Heart left ventricle (tissue), 16 donors: Measurements from ENCODE around the gene P3R3URF. TPM values are rescaled to one million over a fixed set of nuclear protein-coding genes. Genes with fewer than 3 reads are reported as not detected.

Experiments used
- ATAC-seq, 4 donors: fragments of 200-7000 bp; cut with Tn5 transposase; one replicate each; pipeline ENCODE4 v1.9.1; 2020 to 2022; ENCODE audit warnings: moderate library complexity in 4 of 4, mild to moderate bottlenecking in 3 of 4, moderate number of reproducible peaks in 1 of 4
- DNase-seq, 5 donors: peaks; one replicate each; pipeline ENCODE4 v3.0.0-alpha.2; 2020
- H3K27ac ChIP-seq, 12 donors: fragments of 200-600 bp; sonication (generic) in 4 of 12; one replicate each; pipeline versions ENCODE4 v1.5.0 to v1.8.0; 2016 to 2022; ENCODE audit warnings: mild to moderate bottlenecking in 2 of 12
- H3K27me3 ChIP-seq, 9 donors: fragments of 200-600 bp; sonication (generic) in 2 of 9; one replicate each; pipeline versions ENCODE4 v1.5.1 to v1.8.0; 2016 to 2022; ENCODE audit warnings: mild to moderate bottlenecking in 3 of 9
- H3K36me3 ChIP-seq, 9 donors: fragments of 200-600 bp; sonication (generic) in 2 of 9; one replicate each; pipeline versions ENCODE4 v1.5.0 to v1.8.0; 2018 to 2022; ENCODE audit warnings: mild to moderate bottlenecking in 2 of 9
- H3K4me1 ChIP-seq, 12 donors: fragments of 200-600 bp; sonication (generic) in 4 of 12; one replicate each; pipeline versions ENCODE4 v1.5.0 to v1.8.0; 2016 to 2022; ENCODE audit warnings: mild to moderate bottlenecking in 3 of 12
- H3K4me3 ChIP-seq, 12 donors: fragments of 200-600 bp; sonication (generic) in 4 of 12; one replicate each; pipeline versions ENCODE4 v1.5.0 to v1.8.0; 2017 to 2022; ENCODE audit warnings: mild to moderate bottlenecking in 9 of 12, moderate library complexity in 4 of 12
- H3K9me3 ChIP-seq, 12 donors: fragments of 200-600 bp; sonication (generic) in 4 of 12; one replicate each; pipeline versions ENCODE4 v1.5.0 to v1.8.0; 2016 to 2022; ENCODE audit warnings: mild to moderate bottlenecking in 1 of 12
- CTCF ChIP-seq, 12 donors: fragments of 200-600 bp; sonication (generic) in 4 of 12; IDR thresholded peaks; one replicate each; pipeline versions ENCODE4 v1.5.0 to v1.8.0; 2018 to 2022; ENCODE audit warnings: antibody characterized with exemption in 12 of 12, mild to moderate bottlenecking in 5 of 12
- POLR2A ChIP-seq, 2 donors: fragments of 450-650 bp; IDR thresholded peaks; one replicate each; pipeline ENCODE4 v1.6.1; 2017; ENCODE audit warnings: antibody characterized with exemption in 2 of 2, mild to moderate bottlenecking in 2 of 2, moderate library complexity in 2 of 2
- WGBS, 4 donors: extraction: QIAGEN DNeasy Blood & Tissue Kit in 2 of 4; methylation state at CpG; one replicate each; pipeline versions ENCODE4 v1.1.5 to v1.1.7; 2013 to 2018; 5-methylcytosine and 5-hydroxymethylcytosine counted together
- intact Hi-C, 10 donors: fragments of 100-400 bp; cut with DNase I; formaldehyde crosslinking; loops; one replicate each; pipeline versions ENCODE4 v1.11.1 to v1.14.2; 2022
- polyA plus RNA-seq, 2 donors: library from polyadenylated mRNA; stranded (reverse); fragments of 200-250 nt; gene quantifications; one replicate each; pipeline ENCODE4 v1.2.3, GENCODE V29; 2013
- total RNA-seq, 9 donors: library from RNA; depleted of rRNA in 2 of 9; stranded (reverse); fragments of >200 nt in 2 of 9; fragmentation: NEBNext Ultra II Directional in 3 of 9; extraction: Animal tissue kit (Norgen Biotek cat#: 25700) in 3 of 9; gene quantifications; one replicate each; pipeline versions ENCODE4 v1.1.0 to v1.2.4, GENCODE V29; 2016 to 2023
- donor health status: ischemic (EF 13 %, LVEDD 7.1; RV severe dilation, severe dysfunction).
- donor health status: healthy with polysubstance abuse.
- donor health status: DM: no; HTN: yes; CAD: no.
- donor health status: DM: no; HTN: no; CAD: no.
- donor health status: ischemic (EF 25% LVEDD 6.9; RV normal size, moderate dysfunction).
- donor health status: ischemic (EF 25% LVEDD 5.7; RV mildly dilated, moderate dysfunction).
- donor health status: healthy.
- donor health status: DM: yes; HTN: yes; CAD: no.
- donor health status: ischemic (EF 35%, LVEDD 5.7; RV mildly dilated, moderate dysfunction).
- donor health status: nonischemic (EF 11% LVEDD 7.7; RV severe dilation, severe dysfunction).
- donor health status: DM: yes; HTN: yes; CAD: no.
- donor health status: PGD.
- donor health status: ischemic (EF 29% LVEDD 5.4; RV normal size, mild dysfunction).
- donor health status: nonischemic (EF 23%, LVEDD 6.1; RV moderate dilation, normal function).

The P3R3URF gene
- total and polyA plus RNA-seq, 11 donors: not detected

- peaks cover 0 to 67% (median 57%) of the 10 kb centered on the region in 9 donors for H3K36me3 ChIP-seq
Observed at GRCh38 chr1:46194641-46195193, 18.4 kb upstream of the P3R3URF start.

GRCh38 chr1:46193984-46194570 is 17.8 kb upstream of the P3R3URF start:
- DNase-seq (no peak), ATAC-seq (no peak)
- Histone ChIP-seq H3K36me3 (peaks cover 0 to 74% (median 63%) of the 10 kb centered on the region in 9 donors), H3K9me3 (no peaks in the 10 kb centered on the region), H3K4me3 (no peak overlapping the region), H3K4me1 (peaks cover 2 to 45% (median 26%) of the 10 kb centered on the region in 12 donors), H3K27ac (peak overlapping the region in 6 of 12 donors; percentile 2 to 70 (median 44)), H3K27me3 (no peaks in the 10 kb centered on the region)
- WGBS, 4 donors: 87 to 100% (median 92%) methylated on average over 2 to 9 of the region's 9 CpGs
- intact Hi-C loops: no loop called here
- no peak for TF ChIP-seq POLR2A (IDR thresholded peaks at IDR 0.05)
- no peak for TF ChIP-seq CTCF (IDR thresholded peaks at IDR 0.05)

More at GRCh38 chr1:46194641-46195193, 18.4 kb upstream of the P3R3URF start:
- TF ChIP-seq POLR2A (IDR thresholded peaks at IDR 0.05) (no peak), CTCF (IDR thresholded peaks at IDR 0.05) (no peak)
- H3K27me3 ChIP-seq: no peaks in the 10 kb centered on the region
- H3K9me3 ChIP-seq: no peaks in the 10 kb centered on the region
- intact Hi-C loops: no loop called here
- H3K4me3 ChIP-seq: no peak overlapping the region
- H3K4me1 ChIP-seq: peaks cover 0 to 47% (median 27%) of the 10 kb centered on the region in 12 donors
- peak overlapping the region in 8 of 12 donors; percentile 2 to 70 (median 44) for H3K27ac ChIP-seq
- WGBS, 4 donors: 40 to 62% (median 47%) methylated on average over 5 of the region's 5 CpGs
- ATAC-seq (peak in 1 of 4 donors; percentile 9), DNase-seq (peak in 1 of 5 donors; percentile 48)

- H3K36me3 ChIP-seq: peaks cover 0 to 79% (median 64%) of the 10 kb centered on the region in 9 donors
- no peak for ATAC-seq
- peaks cover 4 to 46% (median 28%) of the 10 kb centered on the region in 12 donors for H3K4me1 ChIP-seq
- H3K27ac ChIP-seq: no peak overlapping the region
- no peak for TF ChIP-seq CTCF (IDR thresholded peaks at IDR 0.05)
- no peak for TF ChIP-seq POLR2A (IDR thresholded peaks at IDR 0.05)
- no peak for DNase-seq
- no peak overlapping the region for H3K4me3 ChIP-seq
- no peaks in the 10 kb centered on the region for H3K9me3 ChIP-seq
- intact Hi-C loops: no loop called here
- no peaks in the 10 kb centered on the region for H3K27me3 ChIP-seq
- WGBS, 4 donors: 94 to 99% (median 97%) methylated on average over 7 of the region's 7 CpGs
Observed at GRCh38 chr1:46193285-46193684, 17.0 kb upstream of the P3R3URF start.

GRCh38 chr1:46192171-46192570 is 15.9 kb upstream of the P3R3URF start:
- Histone ChIP-seq H3K27ac (no peak overlapping the region), H3K36me3 (peaks cover 0 to 88% (median 66%) of the 10 kb centered on the region in 9 donors), H3K27me3 (no peaks in the 10 kb centered on the region), H3K9me3 (no peaks in the 10 kb centered on the region), H3K4me1 (peaks cover under 1 to 46% (median 23%) of the 10 kb centered on the region in 12 donors), H3K4me3 (no peak overlapping the region)
- ATAC-seq (no peak), DNase-seq (no peak)
- TF ChIP-seq POLR2A (IDR thresholded peaks at IDR 0.05): no peak
- TF ChIP-seq CTCF (IDR thresholded peaks at IDR 0.05): no peak
- intact Hi-C loops: no loop called here
- 93 to 96% (median 95%) methylated on average over 5 to 10 of the region's 10 CpGs for WGBS, 4 donors
